K562 (cell line): ENCODE data around the gene UBALD2. TPM values are rescaled to one million over a fixed set of nuclear protein-coding genes. Genes with fewer than 3 reads are reported as not detected.
A peak's percentile ranks its signal among the peaks of the same experiment; 100 is the strongest.

Experiments used
- CCNT2 ChIP-seq: IDR thresholded peaks from 2 replicates; pipeline ENCODE4 v1.6.1; 2011; ENCODE audit warnings: borderline replicate concordance, low read depth, mild to moderate bottlenecking, moderate library complexity, mixed read lengths, low read length; ENCODE audit not compliant: insufficient read length; ENCODE audit errors: extremely low read depth
- GABPA ChIP-seq: fragments of 200-800 bp; sonication (Bioruptor generic); conservative IDR thresholded peaks from 2 replicates; pipeline ENCODE4 v1.6.1; 2016; ENCODE audit warnings: low read depth, missing genetic modification characterization, missing compliant biosample characterization
- GABPB1 ChIP-seq: sonication (generic); formaldehyde crosslinking; IDR thresholded peaks from 2 replicates; pipeline ENCODE4 v1.8.0; 2022; ENCODE audit warnings: mild to moderate bottlenecking, missing genetic modification reagents
- HDAC6 ChIP-seq: IDR thresholded peaks from 2 replicates; pipeline ENCODE4 v1.6.1; 2012; ENCODE audit warnings: low read depth, mild to moderate bottlenecking, control low read depth, inconsistent platforms, low read length, moderate library complexity
- LCOR ChIP-seq: sonication (generic); formaldehyde crosslinking; IDR thresholded peaks from 2 replicates; pipeline ENCODE4 v1.8.0; 2022; ENCODE audit warnings: mild to moderate bottlenecking, missing genetic modification reagents
- NFRKB ChIP-seq: fragments of 450-650 bp; IDR thresholded peaks from 2 replicates; pipeline ENCODE4 v1.6.1; 2016; ENCODE audit warnings: low read depth
- NFXL1 ChIP-seq: fragments of 450-650 bp; formaldehyde crosslinking; IDR thresholded peaks from 2 replicates; pipeline ENCODE4 v1.4.0; 2021; ENCODE audit warnings: mild to moderate bottlenecking
- NR4A1 ChIP-seq, 2 experiments: fragments of 250-450 bp in 1 of 2; fragments of 450-650 bp in 1 of 2; sonication (Bioruptor Pico) in 1 of 2; IDR thresholded peaks; 2 replicates each; pipeline versions ENCODE4 v1.4.0 to v1.6.1; 2016 to 2020; ENCODE audit warnings: mild to moderate bottlenecking in 2 of 2, missing compliant biosample characterization in 1 of 2, missing genetic modification characterization in 1 of 2, moderate library complexity in 1 of 2
- SMARCE1 ChIP-seq: fragments of 450-650 bp; IDR thresholded peaks from 2 replicates; pipeline ENCODE4 v1.7.1; 2016; ENCODE audit warnings: mild to moderate bottlenecking
- SNRNP70 ChIP-seq: fragments of 200-400 bp; formaldehyde crosslinking; optimal IDR thresholded peaks from 2 replicates; pipeline ENCODE3; 2017; ENCODE audit warnings: low read depth, low read length
- TFAP4 ChIP-seq: sonication (generic); formaldehyde crosslinking; IDR thresholded peaks from 2 replicates; pipeline ENCODE4 v1.8.0; 2022; ENCODE audit warnings: missing genetic modification reagents, mild to moderate bottlenecking, moderate library complexity, borderline replicate concordance
- ZBTB40 ChIP-seq, 2 experiments: fragments of 450-650 bp in 1 of 2; sonication (generic) in 1 of 2; formaldehyde crosslinking in 1 of 2; IDR thresholded peaks; 2 replicates each; pipeline versions ENCODE4 v1.7.1 to v1.9.0; 2016 to 2022; ENCODE audit warnings: inconsistent platforms in 1 of 2, mild to moderate bottlenecking in 1 of 2, missing genetic modification reagents in 1 of 2
- ZMIZ1 ChIP-seq, 2 experiments: fragments of 150-350 bp in 1 of 2; IDR thresholded peaks; 2 replicates each; pipeline ENCODE4 v1.6.1; 2012 to 2016; ENCODE audit warnings: low read depth in 2 of 2, low read length in 2 of 2, mild to moderate bottlenecking in 1 of 2, moderate library complexity in 1 of 2
- ZNF695 ChIP-seq: fragments of 450-650 bp; formaldehyde crosslinking; IDR thresholded peaks from 2 replicates; pipeline ENCODE4 v1.4.0; 2020; ENCODE audit warnings: mild to moderate bottlenecking, moderate library complexity
- polyA plus RNA-seq, 8 experiments: library from polyadenylated mRNA; depleted of rRNA in 4 of 8; stranded (reverse) in 5 of 8; unstranded in 3 of 8; fragments of >200 nt; fragmentation: Nextera tagmentation in 2 of 8; fragmentation: Illumina TruSeq in 1 of 8; extraction: Ambion mirVana in 2 of 8; extraction: Trizol in 1 of 8; gene quantifications; 2 replicates each; pipeline versions ENCODE4 v1.2.1 to v1.2.3, GENCODE V29; 2011 to 2014; ENCODE audit warnings: inconsistent platforms in 1 of 8, missing spikeins in 1 of 8
- total RNA-seq, 7 experiments: library from RNA; depleted of rRNA in 6 of 7; stranded (reverse); fragments of >200 nt in 6 of 7; fragmentation: Illumina TruSeq in 2 of 7; extraction: Trizol in 2 of 7; gene quantifications; 2 replicates each; pipeline versions ENCODE4 v1.2.1 to v1.2.3, GENCODE V29; 2011 to 2021; ENCODE audit warnings: low replicate concordance in 1 of 7

The UBALD2 gene
- total and polyA plus RNA-seq, 9 of the 15 experiments (the other 6 are each of a cell fraction or from before 2014, with no cell fraction given): 2.3 to 94.1 (median 25.3) TPM

- no peak for TF ChIP-seq ZMIZ1 (IDR thresholded peaks at IDR 0.05; ENCODE audit: low read depth in 2 of 2, low read length in 2 of 2)
- TF ChIP-seq LCOR (CRISPR knock-in tag): 0 out of 2 replicates have a peak, but pooled peaks have one; percentile 51
- peak; percentile 36; the same call in 1 of the 2 replicates for TF ChIP-seq GABPB1
- TF ChIP-seq TFAP4 (CRISPR knock-in tag): 0 out of 2 replicates have a peak, but pooled peaks have one; percentile 28
- no peak for TF ChIP-seq NR4A1 (CRISPR knock-in tag; IDR thresholded peaks at IDR 0.05)
- TF ChIP-seq NR4A1 (tag; IDR thresholded peaks at IDR 0.05): 0 out of 2 replicates have a peak, but pooled peaks have one; percentile 2
- TF ChIP-seq HDAC6: no peak
- no peak for TF ChIP-seq ZNF695 (CRISPR knock-in tag)
- TF ChIP-seq NFRKB: peak; percentile 55; the same call in 1 of the 2 replicates
- no peak for TF ChIP-seq SNRNP70
- peak; percentile 7; the same call in 1 of the 2 replicates for TF ChIP-seq SMARCE1
- 0 out of 2 replicates have a peak, but pooled peaks have one; percentile 66 for TF ChIP-seq ZBTB40 (IDR thresholded peaks at IDR 0.05)
- TF ChIP-seq ZBTB40 (CRISPR knock-in tag; IDR thresholded peaks at IDR 0.05): no peak
- TF ChIP-seq GABPA (tag): peak; percentile 37; the same call in 1 of the 2 replicates
- TF ChIP-seq CCNT2: no peak
- TF ChIP-seq NFXL1 (CRISPR knock-in tag): no peak
Measured at GRCh38 chr17:76241204-76241538, 24.0 kb upstream of the UBALD2 start (continued).
